ENCODE data around the gene IQCC.
"Not testable (repeated sequence)": the region's sequence is repeated elsewhere in the genome, so short reads cannot be mapped to it uniquely, and the experiment has no call there.

The IQCC gene

DNA sequence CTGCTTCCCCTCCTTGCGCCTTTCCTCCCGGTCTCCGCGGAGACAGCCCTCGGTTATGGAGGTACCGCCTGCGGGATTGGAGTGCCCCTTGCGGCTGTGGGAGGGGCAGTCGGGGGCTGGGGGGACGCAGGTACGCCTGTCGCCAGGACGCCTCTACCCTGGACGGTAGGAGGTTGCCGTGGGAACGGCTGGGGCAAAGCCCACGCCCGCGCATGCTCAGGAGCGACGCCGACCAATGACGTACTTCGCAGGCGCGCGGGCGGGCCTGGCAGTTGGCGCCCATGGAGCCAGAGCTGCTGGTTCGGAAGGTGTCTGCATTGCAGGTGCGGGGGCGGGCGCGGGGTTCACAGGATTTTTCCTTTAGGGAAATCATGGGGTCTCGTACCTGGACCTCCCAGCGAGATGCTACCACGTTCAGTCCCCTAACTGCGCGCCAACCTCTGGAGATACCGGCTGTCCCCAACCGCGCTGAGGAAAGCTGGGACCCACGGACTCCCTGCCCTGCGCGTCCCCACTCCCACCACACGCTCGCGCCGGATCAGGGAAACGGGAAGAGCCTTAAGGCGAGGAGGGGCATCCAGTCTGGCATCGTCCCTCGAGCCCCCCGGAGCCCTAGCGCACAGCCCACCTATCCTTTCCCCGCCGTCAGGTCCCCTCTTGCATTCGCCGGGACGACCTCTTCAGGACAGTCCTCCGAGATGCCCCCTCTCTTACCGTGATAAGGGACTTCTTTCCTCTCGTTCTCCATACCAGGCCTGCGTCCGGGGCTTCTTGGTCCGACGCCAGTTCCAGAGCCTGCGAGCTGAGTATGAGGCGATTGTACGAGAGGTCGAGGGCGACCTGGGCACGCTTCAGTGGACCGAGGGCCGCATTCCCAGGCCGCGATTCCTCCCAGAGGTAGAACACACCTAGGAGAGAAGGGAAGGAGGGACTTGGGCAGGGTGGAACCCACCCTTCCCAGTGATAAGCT is at the start of gene IQCC:
TSS of gene IQCC (plus strand) at position 271 of the 970 bp plus-strand sequence. CDS start at position 282, 11 bp downstream.
- DNase-seq (ENCODE audit: insufficient read length, low spot score) (peak; percentile 82), FAIRE-seq (peak; percentile 86)

DNA sequence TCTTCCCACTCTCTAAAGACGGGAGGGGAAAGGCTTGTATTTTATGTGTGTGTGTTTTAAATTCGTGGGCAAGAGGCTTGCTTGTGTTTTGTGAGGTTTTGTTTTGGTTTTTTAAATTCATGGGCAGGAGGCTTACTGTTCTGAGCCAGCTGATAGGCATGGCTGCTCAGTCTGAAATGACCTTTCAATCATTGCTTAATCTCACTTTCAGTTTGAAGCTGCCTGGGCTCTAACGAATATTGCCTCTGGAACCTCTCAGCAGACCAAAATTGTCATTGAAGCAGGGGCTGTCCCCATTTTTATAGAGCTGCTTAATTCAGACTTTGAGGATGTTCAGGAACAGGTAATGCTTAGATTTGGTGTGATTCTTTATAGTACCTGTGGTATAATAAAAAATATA is 46.3 kb upstream of the IQCC start:
- DNase-seq (ENCODE audit: insufficient read length, low spot score) = no peak
- no peak for FAIRE-seq

GRCh38 chr1:32163405-32163804 is 42.1 kb upstream of the IQCC start:
- no peak for DNase-seq (ENCODE audit: insufficient read length, low spot score)
- no peak for FAIRE-seq

DNA sequence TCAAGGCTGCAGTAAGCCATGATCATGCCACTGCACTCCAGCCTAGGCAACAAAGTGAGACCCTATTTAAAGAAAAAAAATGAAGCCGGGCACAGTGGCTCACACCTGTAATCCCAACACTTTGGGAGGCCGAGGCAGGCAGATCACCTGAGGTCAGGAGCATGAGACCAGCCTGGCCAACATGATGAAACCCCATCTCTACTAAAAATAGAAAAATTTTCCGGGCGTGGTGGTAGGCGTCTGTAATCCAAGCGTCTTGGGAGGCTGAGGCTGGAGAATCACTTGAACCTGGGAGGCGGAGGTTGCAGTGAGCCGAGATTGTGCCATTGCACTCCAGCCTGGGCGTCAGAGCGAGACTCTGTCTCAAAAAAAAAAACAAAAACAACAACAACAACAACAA is 39.8 kb upstream of the IQCC start:
- FAIRE-seq; DNase-seq (ENCODE audit: insufficient read length, low spot score): not testable (repeated sequence)

DNA sequence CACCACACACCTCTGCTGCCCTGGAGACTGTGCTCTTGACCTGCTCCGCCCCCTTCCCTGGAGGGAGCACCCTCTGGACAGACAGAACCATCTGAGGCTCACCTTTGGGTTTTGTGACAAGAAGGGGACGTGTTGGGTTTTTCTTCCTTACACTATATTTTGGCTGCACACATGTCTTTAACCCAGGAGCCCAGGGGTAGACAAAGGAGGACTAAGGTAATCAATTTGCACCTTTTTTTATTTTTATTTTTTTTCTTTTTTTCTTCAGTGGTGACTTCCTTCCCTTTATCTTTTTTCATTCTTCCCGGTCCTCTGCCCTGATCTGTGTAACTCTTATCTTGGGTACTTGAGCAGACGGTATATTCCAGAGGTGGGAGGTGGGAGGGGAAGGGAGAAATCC is 34.5 kb upstream of the IQCC start:
- FAIRE-seq (no peak), DNase-seq (ENCODE audit: insufficient read length, low spot score) (no peak)

- no peak for FAIRE-seq
- DNase-seq (ENCODE audit: insufficient read length, low spot score) = no peak
Observed at GRCh38 chr1:32172621-32173245, 32.7 kb upstream of the IQCC start.

- FAIRE-seq (no peak), DNase-seq (ENCODE audit: insufficient read length, low spot score) (no peak)
Observed at GRCh38 chr1:32178380-32179192, 26.9 kb upstream of the IQCC start.

- FAIRE-seq (no peak), DNase-seq (ENCODE audit: insufficient read length, low spot score) (no peak)
Observed at GRCh38 chr1:32179193-32179442, 26.4 kb upstream of the IQCC start.

- DNase-seq (ENCODE audit: insufficient read length, low spot score) (peak; percentile 89), FAIRE-seq (peak; percentile 91)
Observed at GRCh38 chr1:32179443-32180185, 25.9 kb upstream of the IQCC start, which contains the start of gene TXLNA. Gene TXLNA, plus strand, starts transcription at chr1:32179675. Its CDS starts 671 bp downstream, at chr1:32180346.

- FAIRE-seq = no peak
- DNase-seq (ENCODE audit: insufficient read length, low spot score) = peak; percentile 28
Observed at GRCh38 chr1:32180186-32181060, 25.0 kb upstream of the IQCC start.

DNA sequence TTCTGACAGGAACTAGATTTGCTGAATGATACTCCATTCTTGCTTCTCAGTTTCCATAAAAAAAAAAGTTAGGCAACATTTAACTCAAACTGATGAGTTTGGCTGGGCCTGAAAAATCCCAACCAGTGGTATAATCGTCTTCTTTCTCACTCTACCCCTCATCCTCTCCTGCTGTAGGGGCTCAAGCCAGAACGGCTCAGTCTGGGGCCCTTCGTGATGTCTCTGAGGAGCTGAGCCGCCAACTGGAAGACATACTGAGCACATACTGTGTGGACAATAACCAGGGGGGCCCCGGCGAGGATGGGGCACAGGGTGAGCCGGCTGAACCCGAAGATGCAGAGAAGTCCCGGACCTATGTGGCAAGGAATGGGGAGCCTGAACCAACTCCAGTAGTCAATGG is 24.4 kb upstream of the IQCC start:
- FAIRE-seq (no peak), DNase-seq (ENCODE audit: insufficient read length, low spot score) (no peak)

DNA sequence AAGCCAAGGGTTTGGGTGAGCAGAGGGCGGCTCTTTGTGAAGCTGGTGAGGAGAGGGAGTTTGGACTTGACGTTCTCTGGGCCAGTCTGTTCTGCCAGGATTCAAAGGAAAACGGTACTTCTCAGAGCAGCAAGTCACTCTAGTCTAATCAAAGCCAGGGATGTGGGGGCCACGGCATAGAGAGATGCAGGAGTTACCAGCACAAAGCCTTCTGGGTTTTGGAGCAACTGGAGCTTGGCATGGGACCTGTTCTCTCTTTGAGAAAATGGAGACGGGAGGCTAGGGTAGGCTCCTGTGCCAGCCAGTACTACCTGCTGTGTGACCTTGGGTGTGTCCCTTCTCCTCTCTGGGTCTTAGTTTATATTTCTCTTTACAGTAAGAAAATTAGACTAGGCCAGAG is 23.9 kb upstream of the IQCC start:
- DNase-seq (ENCODE audit: insufficient read length, low spot score) = no peak
- no peak for FAIRE-seq

GRCh38 chr1:32182060-32182459 is 23.4 kb upstream of the IQCC start:
- DNase-seq (ENCODE audit: insufficient read length, low spot score) = no peak
- no peak for FAIRE-seq

DNA sequence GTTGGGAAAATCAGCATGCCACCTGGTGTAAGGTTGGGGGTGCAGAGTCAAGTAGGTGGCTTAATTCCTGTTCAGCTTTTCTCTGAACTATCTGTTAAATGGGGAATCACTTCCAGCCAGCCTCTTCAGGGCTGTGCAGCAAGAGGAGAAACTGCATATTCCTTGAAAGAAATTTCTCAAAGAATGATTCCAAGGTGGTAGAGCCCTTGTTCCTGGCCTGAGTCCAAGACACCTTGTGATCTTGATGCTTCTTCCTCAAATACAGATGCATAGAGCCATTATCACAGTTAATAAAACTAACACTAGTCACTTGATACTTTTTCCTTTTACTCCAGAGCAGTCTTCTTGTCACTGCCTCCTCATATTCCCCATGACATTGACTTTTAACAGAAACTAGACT is 20.8 kb upstream of the IQCC start:
- DNase-seq (ENCODE audit: insufficient read length, low spot score) (no peak), FAIRE-seq (no peak)

DNA sequence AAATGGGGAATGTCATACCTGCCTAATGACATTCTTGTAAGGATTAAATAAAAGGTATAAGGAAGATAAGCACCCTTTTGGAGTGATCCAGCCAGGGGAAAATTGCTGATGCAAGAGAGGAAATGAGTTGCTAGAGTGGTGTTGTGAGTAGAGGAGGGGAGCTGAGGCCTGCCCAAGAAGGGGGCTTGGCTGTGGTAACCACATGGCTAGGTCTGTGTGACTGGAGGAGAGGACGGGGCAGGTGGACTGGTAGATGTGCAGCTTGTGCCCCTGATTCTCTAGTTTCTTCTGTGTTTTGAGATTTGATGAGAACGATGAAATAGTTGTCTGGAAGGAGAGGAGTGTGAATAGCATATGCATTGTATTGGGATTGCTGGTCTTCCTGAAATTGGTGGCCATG is 19.4 kb upstream of the IQCC start:
- no peak for FAIRE-seq
- DNase-seq (ENCODE audit: insufficient read length, low spot score) = no peak

- FAIRE-seq (no peak), DNase-seq (ENCODE audit: insufficient read length, low spot score) (no peak)
Observed at GRCh38 chr1:32186491-32186890, 19.0 kb upstream of the IQCC start.

DNA sequence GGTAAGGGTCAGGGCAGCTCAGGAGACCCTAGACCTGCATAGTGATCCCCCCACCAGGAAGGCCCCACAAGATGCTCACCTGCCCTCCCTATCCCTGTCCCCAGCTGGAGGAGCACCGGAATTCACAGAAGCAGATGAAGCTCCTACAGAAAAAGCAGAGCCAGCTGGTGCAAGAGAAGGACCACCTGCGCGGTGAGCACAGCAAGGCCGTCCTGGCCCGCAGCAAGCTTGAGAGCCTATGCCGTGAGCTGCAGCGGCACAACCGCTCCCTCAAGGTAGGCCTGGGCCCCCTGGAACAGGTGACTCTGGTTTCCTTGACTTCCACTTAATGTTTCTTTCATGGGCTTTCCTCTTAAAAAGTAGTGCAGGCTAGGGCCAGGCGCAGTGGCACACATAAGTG is 17.6 kb upstream of the IQCC start:
- DNase-seq (ENCODE audit: insufficient read length, low spot score) (no peak), FAIRE-seq (no peak)

- no peak for FAIRE-seq
Observed at GRCh38 chr1:32192220-32192948, 13.1 kb upstream of the IQCC start.

GRCh38 chr1:32194984-32195383 is 10.5 kb upstream of the IQCC start:
- DNase-seq (ENCODE audit: insufficient read length, low spot score) = no peak
- FAIRE-seq = no peak

More at GRCh38 chr1:32192220-32192948, 13.1 kb upstream of the IQCC start:
- DNase-seq (ENCODE audit: insufficient read length, low spot score) = no peak
